SIG-M5 treated with dmso at 0.1 percent for 504 hours (cell line): ENCODE results near the gene FAM76B.
A peak's percentile ranks its signal among the peaks of the same experiment; 100 is the strongest.

Experiments used
- DNase-seq: peaks from one replicate; lab custom pipeline; 2025; ENCODE audit not compliant: unreplicated experiment; lab: John Stamatoyannopoulos, UW

Gene FAM76B

DNA sequence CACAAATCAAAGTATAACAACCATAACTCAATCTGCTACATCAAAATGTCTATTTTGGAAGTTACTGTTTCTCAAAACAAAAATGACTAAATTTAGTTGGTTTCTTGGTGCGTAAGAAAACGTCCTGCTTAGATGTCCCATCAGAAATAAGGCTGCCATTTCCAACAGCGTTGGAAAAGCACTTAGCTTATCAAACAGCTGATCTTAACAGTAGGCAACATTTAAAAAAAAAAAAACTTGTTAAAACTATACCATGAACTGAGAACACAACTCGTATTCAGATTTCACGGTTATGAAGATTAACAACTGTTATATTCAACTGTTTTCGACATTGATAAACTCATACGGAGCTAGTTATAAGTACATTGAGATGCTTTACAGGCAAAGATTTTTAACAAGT, 3.1 kb upstream of the FAM76B start:
- DNase-seq, result no peak

DNA sequence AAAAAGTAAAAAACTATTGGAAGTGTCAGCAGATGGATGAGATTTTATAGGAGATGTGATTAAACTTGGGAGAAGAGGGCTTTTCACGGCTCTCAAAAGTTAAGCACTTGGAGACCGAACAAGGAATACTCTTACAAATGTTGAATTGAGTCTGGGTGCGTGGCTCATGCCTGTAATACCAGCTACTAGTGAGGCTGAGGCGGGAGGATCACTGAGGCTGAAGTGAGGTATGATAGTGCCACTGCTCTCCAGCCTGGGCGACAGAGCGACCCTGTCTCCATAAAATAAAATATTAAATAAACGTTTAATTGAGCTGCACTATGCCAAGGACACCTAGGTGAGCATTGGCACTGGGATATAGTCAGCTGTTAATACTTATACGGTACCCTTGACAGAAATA, 2.6 kb upstream of the FAM76B start:
- no peak for DNase-seq

DNA sequence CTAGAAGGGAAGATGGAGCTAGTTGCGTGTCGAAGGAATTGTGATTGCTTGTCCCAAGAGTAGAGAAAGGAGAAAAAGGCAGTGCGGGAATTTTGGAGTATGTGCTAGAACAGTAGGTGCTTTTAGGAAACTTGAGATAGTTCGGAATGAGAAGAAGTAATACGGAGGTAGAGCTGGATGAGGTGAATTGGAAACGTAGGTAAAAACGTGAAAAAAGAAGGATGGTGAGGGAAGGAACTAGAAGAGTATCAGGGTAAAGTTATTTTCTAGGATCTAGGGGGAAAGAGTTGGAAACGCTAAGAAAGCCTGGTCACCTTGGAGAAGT, 2.1 kb upstream of the FAM76B start:
- no peak for DNase-seq

DNA sequence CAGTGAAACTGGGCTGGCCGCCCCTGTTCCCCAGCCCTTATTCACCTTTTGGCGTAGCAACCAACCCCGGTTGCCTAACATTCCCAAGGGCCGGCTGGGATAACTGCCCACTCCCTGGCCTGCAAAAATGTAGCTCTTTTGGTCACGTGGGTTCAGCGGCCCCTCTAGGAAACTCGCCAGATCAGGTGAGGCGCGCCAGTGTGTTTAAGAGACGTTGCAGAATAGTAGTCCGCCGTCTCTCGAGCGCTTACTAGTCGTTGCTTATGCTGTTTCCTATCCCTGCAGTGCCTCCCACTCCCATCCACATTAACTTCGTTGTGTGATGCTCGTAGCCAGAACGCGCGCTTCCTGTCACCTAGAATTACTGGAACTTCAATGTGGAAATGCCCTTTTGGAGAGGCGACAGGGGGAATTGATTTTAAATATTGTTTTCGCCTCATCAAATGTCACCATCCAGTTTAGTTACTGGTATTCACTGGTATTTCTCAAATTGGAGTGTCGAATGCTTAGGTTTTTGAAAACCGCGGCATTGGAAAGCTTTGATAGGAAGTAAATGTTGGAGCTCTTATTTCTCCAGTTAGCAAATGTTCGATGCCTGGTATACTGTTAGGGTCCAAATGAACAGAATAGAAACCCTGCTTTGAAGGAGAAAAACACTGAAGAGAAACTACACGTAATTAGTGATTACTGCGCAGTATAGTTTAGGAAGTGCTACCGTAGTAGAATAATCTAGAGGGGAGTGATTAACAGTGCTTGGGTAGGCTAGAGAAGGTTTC, 1.5 kb upstream of the FAM76B start:
- peak; percentile 42 for DNase-seq

DNA sequence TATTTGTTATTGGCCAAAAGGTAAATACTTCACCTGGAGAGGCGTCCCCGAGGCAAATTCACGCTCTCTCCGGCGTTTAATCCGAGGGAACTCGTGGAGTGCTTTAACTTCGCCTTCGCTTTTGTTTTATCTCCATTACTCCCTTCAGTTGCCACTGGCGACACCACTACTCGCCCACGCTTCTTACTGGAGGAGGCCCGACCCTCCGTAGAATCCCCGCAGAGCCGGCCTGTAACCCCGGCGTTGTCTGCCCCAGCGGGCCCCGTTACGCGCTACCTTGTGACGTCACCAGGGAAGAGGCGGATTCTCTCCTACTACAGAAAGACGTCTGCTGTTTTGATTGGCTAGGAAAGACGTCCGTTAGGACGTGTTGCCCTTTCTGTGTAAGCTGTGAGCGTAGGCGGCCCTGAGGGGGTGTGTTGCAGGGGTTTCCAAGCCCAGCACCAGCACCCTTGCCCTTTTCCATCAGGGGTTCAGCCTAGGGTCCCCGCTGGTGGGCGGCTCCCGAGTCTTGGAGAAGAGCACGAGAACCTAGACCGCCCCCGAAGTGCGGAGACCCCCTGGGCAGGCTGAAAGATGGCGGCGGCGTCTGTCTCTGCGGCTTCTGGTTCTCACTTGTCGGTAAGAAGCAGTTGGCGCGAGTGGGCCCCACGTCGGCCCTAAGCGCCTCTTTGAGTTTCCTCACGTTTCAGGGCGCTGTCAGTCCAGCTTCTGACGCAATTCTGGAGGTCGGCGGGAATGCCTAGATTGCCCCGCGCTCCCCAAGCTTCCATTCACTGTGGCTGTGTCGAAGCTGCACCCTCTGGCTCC, 746 bp upstream of the FAM76B start, which contains the start of gene CEP57:
Gene CEP57 (plus strand): TSS at position 376 of the 810 bp plus-strand sequence. CDS start 201 bp downstream, at position 577.
- DNase-seq, result peak; percentile 94

DNA sequence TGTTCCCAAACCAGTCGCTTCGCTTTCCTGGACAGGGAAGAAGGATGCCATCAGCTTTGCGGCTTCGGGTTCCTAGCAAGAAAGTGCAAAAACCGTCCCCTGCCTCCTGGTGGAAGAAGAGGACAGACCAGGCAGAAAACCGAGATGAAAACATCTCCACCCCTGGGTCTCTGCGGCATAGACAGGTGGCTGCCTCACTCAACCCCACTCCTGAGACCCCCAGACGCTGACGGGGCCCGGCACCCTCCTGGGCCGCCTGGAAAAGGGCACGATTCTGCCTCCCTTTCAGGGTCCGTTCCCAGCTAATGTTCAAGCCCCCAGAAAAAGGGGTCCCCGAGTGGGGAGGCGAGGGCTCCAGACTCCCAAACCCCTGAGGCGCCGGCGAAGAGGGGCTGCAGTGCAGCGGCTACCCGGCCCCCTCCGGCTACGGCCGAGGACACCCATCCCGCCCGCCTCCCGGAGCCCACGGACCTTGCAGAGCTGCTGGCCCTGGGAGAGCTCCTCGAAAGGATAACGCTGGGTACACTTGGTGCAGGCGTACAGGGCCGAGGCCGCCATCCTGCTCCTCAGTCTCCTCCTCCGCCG, 569 bp downstream of the FAM76B start:
- no peak for DNase-seq

DNA sequence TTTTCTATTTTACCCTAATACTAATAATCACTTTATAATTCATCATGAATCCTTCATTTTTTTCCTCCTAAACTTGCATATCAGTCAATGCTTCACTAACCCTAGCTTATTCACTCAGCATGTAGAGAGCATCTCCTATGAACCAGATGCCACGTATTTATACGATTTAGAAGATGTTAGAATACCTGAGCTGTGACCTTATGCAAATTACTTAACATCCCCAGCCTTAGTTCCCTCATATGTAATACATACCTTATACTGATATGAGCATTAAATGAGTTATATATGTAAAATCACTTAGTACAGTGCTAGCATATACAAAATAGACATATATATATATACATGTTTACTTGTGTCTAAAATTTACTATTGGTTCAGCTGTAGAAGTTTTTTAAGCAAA, 9.0 kb downstream of the FAM76B start:
- no peak for DNase-seq

DNA sequence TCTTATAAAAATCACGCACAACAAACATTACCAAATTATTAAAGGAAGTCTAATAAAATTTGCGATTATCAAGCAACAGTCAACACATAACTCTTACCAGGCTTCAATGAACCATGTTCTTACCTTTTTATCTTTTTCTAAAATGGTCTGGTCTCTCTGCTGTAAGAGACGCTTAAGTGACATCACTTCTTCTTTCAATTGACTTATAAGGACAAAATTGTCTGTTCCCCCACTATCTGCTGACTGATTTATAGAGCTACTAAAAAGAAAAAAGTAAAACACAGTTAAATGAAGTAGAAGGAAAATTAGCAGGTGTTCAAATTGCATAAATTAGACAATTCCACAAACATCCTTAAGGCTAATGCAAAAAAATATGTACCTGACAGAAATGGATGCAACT, 10.9 kb downstream of the FAM76B start:
- no peak for DNase-seq

DNA sequence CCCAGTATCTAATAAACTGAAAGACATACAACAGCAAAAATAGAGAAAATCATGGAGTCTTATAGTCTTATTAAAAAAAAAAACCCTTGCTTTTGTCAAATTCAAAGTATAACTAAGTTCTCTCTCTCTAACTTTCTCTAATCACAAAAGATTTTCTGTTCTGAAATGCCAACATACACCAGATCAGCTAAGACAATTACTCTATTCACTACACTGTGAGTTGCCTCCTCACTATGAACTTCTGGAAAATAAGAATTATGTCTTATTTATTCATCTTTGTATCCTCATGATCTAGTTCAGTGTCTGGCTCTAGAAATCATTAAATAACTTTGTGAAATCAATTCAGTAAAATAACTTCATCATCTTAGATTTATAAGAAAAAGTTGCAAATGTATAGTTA, 12.7 kb downstream of the FAM76B start:
- DNase-seq, result no peak

DNA sequence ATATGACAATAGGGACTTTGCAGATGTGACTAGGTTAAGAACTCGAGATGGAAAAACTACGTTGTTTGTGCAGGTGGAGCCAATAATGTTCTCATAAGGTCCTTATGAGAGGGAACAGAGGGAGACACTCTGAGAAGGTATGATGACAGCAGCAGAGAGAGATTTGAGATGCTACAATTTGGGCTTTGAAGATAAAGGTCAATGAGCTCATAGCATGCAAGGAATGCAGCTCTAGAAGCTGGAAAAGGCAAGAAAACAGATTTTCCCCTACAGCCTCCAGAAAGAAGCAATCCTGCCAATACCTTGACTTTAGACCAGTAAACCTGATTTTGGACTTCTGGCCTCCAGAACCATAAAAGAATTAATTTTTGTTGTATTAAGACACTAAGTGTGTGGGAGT, 21.1 kb downstream of the FAM76B start:
- DNase-seq, result no peak

DNA sequence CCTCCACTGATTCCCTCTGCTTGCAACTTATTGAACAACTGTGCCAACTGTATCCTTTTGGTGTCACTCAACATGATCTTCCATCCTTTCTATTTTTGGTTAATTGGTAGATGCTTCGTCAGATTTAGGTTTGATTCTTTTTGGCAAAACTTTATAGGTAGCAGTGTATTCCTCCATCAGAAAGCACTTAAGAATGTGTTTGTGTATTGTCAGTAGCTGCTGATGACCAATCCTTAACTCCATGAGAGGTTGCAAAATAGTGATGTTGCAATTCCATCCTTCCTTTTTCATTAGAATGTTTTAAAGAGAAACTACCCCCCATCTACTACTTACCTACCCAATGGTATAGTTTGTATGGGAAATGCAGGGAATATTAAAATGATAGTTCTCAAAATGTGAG, 22.1 kb downstream of the FAM76B start:
- peak; percentile 29 for DNase-seq

DNA sequence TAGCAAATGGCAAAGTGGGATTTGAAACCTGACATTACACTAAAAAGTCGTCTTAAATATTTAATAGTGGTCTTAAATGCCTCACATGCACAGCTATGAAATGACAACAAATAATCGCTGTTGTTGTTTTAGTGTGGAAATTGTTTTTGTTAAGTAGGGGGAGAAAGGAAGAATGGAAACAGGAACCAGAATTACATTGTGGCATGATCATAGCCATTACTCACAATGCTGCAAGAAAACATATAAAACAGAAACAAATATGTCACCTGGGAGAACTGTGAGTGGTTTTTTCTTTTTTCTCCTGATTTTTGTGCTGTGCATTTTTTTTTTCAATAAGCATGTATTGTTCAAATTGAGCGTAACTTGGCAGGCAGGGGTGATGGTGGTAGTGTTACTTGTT, 22.9 kb downstream of the FAM76B start:
- no peak for DNase-seq

DNA sequence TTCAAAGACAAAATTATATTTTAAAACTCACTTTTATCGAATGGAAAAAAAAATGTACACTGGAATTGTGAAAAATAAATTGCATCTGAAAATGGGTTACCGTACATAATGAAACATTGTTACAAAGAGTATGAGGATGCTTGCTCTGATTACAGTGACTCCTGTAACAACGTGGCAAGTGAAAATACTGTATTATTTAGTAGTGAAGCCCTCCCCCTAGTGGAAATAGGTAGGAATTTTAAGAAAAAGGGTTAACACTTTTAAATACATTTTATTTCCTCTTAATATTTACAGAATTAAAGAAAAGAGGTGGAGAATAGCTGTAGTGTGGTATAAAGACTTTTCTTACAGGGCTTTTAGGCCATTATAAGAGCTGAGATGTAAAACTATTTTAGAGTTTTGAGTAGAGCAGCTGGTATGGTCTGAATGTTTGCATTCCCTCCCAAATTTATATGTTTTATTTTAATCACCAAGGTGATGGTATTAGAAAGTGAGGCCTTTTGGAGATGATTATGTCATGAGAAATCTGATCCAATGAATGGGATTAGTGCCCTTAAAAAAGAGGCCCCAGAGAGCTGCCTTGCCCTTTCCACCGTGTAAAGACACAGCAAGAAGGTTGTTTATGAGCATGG, 25.2 kb downstream of the FAM76B start:
- peak; percentile 48 for DNase-seq

DNA sequence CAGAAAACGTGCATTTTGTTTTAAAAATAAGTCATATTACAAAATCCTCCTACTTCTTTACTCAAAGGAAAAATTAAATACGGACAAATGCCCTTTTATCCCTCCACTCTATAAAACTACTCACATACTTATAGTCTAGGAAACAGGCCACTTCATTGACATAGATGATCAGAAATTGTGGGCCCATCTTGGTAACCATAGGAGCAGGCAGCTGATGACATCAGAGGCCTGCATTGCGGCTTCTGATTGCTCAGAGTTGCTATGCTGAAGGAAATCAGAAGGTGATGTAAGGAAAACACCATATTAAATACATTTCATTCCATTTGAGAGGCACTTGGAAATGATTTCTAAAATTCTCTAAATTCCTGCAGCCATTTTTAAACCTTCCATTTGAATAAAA, 27.0 kb downstream of the FAM76B start:
- no peak for DNase-seq

DNA sequence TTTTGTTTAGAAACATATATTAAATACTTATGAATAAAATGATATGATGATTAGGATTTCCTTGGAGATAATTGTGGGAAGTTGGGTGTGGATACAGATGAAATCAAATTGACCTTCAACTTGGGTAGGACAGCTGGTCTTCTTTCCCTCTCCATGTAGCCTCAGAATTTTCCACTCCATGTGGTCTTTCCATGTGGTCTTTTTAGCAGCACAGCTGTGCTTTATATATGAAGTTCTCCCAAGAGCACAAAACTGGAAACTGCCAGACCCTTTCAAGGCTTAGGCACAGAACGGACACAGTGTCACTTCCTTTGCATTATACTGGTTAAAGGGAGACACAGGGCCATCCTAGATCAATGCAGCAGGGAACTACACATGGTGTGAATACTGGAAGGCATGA, 28.6 kb downstream of the FAM76B start:
- no peak for DNase-seq

DNA sequence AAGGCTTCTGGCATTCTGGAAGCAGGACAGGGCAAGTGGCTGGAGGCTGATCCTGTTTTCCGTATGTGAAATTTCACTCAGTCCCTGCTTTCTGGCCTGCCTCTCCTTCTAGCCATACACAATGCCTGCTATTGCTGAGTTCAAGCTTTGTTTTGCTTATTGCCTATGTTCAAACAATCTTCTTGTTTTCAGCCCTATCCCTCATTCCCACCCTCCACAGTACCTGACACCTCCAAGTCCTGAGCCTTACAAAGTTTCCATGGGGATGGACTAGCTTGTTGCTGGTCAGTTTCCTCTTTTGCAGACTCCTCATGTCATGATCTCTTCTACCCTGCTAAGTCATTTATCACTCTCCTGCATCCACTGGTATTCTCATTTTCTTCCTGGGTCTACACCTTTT, 38.1 kb downstream of the FAM76B start:
- DNase-seq, result no peak

DNA sequence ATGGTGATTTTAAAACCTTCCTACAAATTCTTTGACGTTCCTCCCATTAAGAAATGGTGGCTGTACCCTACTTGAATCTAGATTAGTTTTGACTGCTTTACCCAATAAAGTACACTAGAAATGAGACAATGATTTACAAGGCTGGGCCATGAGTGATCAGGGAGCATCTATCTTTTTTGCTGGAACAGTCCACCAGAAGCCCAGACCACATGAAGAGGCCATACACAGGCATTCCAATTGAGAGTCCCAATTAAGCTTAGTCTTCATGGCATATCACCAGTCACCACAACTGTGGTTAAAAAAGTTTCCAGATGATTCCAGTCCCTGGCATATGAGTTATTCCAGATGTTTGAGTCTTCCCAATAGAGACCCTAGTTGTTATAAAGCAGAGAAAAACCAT, 39.5 kb downstream of the FAM76B start:
- no peak for DNase-seq

DNA sequence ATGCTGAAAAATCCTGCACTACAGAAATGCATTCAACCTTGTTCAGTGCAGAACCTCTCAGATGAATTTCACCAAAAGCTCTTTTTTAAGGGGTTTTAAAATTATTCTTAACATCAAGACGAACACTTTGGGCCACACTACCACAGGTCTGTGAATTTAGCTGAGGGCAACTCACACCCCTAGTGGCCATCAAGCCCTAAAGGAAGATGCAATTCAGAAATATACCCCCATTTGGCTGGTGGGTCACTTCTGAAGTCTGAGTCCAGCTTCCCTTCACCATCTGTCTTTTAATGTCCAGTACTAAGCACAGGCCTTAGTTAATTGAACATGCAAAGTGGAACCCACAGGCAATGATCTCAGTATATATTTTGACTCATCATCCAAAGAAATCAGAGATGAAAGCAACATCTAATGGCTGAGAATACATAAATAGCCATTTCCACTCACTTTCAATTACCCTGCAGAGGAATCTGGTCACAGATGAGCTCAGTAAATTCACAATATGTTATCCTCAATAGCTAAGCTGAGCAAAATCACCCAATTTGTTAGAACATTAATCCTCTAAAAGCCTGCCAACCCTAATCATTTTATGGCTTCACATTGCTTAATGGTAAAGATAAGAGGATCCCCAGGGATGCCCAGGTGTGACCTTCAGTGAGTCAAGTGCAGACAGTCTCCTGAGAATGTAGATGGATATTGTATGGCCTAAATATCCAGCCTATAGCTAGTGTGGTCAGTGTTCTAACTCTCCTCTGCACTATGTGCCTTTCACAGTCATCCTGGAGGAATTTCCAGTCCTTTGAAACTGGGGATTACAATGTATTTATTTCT, 50.3 kb downstream of the FAM76B start:
- DNase-seq, result no peak

DNA sequence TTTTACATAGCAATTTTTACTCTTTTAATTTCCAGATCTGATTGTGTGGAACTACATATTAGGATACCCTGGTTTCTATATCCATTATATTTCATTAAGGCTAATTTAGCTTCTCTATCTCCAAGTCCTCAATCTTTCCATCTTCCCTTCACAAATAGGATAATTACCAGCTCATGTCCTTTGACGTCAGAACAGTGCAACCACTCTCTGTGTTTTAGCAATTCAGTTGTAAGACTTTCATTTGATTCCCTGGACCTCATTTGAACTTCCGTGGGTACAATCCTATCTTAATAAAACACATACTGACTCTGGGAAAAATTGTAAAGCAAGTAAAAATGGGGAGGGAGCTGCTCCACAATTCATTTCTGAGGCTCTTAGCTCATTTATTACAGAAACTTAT, 52.8 kb downstream of the FAM76B start:
- DNase-seq, result no peak

DNA sequence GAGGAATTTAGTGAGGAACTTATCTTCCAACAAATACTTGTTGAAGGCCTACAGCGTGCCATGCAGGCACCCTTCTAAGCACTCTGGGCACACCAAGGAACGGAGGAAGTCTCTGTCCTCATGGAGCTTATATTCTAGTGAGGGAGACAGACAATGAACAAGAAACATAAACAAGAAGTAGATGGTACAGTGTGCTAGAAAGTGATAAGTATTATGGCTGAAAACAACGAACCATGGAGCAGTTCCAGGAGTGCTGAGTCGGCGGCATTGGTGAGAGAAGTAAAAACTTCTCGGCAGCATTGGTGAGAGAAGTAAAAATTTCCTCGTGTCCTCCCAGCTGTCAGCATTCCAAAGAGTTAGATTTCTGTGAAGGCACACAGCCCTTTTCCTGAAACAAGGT, 53.2 kb downstream of the FAM76B start:
- DNase-seq, result no peak

DNA sequence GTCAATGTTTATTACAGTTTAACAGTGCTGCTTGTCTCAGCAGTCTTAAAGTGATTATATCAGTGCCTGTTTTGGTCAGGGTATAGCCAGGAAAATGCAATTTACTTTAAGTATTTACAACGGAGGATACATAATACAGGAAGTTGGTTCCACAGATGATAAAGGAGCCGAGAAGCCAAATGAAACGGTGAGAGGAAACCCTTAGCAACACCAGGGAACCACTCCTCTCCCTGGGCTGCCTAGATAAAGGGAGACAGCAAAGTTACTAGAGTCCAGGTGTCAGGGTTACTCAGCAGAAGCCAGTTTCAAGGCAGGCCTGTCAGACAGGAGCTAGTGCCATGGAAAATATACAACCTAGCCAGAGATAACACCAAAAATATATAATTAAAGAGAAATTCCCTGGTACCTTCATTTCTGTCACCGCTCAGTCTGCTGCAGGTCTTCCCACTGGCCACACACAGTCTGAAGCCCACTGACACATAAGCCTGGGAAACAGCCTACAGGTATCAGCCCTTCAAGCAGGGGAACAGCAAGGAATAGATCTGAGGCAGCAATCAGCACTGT, 55.5 kb downstream of the FAM76B start:
- no peak for DNase-seq
